T-helper 1 cell treated with Interleukin-12 subunit alpha and Interleukin-12 subunit beta and Interleukin-4 antibody, amounts not matched to agents 30 μg/mL and 1 μg/mL, for 36 hours (primary cell): Measurements from ENCODE around the gene DOCK9.
"Not testable (repeated sequence)": the region's sequence is repeated elsewhere in the genome, so short reads cannot be mapped to it uniquely, and the experiment has no call there.

Experiments
- H3K27ac Mint-ChIP-seq: one replicate; pipeline ENCODE4 v1.8.0; 2021; ENCODE audit warnings: mild to moderate bottlenecking, mixed read lengths
- H3K27me3 Mint-ChIP-seq: one replicate; pipeline ENCODE4 v1.8.0; 2021; ENCODE audit warnings: low read depth, mixed read lengths
- H3K36me3 Mint-ChIP-seq: one replicate; pipeline ENCODE4 v1.8.0; 2021; ENCODE audit warnings: low read depth, mixed read lengths
- H3K4me1 Mint-ChIP-seq: one replicate; pipeline ENCODE4 v1.8.0; 2021; ENCODE audit warnings: low read depth, mixed read lengths
- H3K4me3 Mint-ChIP-seq: one replicate; pipeline ENCODE4 v1.8.0; 2021; ENCODE audit warnings: mild to moderate bottlenecking, moderate library complexity, mixed read lengths
- H3K9me3 Mint-ChIP-seq: one replicate; pipeline ENCODE4 v1.8.0; 2021; ENCODE audit warnings: mixed read lengths

DOCK9 gene

DNA sequence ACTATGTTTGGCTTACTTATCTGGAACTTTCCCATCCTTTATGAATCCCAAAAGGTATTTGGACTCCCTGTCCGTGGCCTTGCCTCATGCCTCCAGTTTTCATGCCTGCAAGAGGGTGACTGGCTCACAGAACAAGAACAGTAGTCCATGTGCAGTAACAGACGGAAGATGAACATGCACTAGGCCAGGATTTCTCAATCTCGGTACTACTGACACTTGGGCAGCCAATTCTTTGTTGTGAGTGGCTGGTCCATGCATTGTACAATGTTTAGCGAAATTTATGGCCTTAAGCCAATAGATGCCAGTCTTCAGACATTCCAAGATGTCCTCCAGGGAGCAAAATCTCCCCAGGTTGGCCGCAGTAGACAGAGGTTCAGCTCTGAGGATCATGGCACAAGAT, 61.9 kb downstream of the DOCK9 start:
- Mint-ChIP-seq H3K27me3 (no peaks in the 10 kb centered on the region), H3K9me3 (peaks cover 5% of the 10 kb centered on the region), H3K27ac (no peak overlapping the region), H3K4me1 (peaks cover 45% of the 10 kb centered on the region), H3K36me3 (peaks cover 44% of the 10 kb centered on the region), H3K4me3 (no peak overlapping the region)

DNA sequence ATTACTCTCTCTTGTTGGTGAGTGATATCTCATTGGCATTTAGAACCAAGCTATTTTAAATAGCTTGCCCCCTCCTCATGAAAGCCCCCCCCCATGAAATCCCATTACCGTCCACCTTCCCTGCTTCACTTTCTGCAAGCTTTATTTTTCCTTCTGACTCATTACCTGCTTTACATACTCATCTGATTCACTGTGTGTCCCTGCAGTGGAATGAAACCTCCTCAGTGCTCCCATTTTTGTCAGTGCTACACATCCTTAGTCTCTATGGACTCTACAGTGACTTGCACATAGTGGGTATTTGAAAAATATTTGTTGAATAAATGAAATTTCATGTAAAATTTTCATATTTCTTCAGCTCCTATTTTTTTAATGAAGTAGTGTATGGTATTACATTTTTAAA, 62.3 kb downstream of the DOCK9 start:
- Mint-ChIP-seq H3K27ac (no peak overlapping the region), H3K4me1 (peaks cover 47% of the 10 kb centered on the region), H3K9me3 (peaks cover 5% of the 10 kb centered on the region), H3K36me3 (peaks cover 41% of the 10 kb centered on the region), H3K4me3 (no peak overlapping the region), H3K27me3 (no peaks in the 10 kb centered on the region)

DNA sequence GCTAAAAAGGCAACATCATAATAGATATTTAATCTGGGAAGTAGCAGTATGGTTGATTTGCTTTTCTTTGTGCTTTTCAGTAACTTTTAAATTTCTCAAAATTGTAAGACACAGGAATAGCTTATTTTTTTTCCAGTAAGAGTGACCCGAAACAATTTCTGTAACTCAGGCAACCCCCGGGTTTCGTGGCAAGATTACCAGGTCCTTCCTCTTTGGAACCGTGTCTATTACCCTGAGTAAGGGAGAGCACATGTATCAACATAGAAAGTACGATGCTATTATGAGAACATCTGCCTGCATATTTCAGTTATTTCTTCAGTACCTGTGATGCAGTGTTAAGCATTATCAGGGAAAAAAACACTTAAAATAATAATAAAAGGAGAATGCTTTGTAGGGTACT, 64.1 kb downstream of the DOCK9 start:
- no peaks in the 10 kb centered on the region for H3K27me3 Mint-ChIP-seq
- H3K4me1 Mint-ChIP-seq = peaks cover 47% of the 10 kb centered on the region
- no peak overlapping the region for H3K4me3 Mint-ChIP-seq
- H3K36me3 Mint-ChIP-seq = peaks cover 34% of the 10 kb centered on the region
- H3K27ac Mint-ChIP-seq = no peak overlapping the region
- peaks cover 4% of the 10 kb centered on the region for H3K9me3 Mint-ChIP-seq

DNA sequence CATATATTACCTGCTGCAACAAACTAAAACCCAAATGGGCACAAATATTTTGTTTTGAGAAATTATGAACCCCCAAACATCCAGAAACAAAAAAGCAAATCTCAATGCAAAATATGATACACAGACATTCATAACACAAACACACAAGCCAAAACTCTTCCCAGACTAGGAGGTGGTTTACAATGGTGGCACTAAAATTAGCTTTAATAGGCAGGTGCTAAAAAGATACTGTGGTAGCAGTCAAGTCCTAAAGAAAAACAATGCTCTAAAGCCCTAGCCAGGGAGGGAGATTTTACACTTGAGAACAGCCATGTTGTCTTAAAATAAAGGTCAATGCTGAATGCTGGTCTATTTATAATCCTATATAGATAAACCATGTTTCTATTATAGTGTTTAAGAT, 65.0 kb downstream of the DOCK9 start:
- no peaks in the 10 kb centered on the region for H3K27me3 Mint-ChIP-seq
- peaks cover 30% of the 10 kb centered on the region for H3K36me3 Mint-ChIP-seq
- peaks cover 42% of the 10 kb centered on the region for H3K4me1 Mint-ChIP-seq
- no peak overlapping the region for H3K27ac Mint-ChIP-seq
- H3K4me3 Mint-ChIP-seq = no peak overlapping the region
- H3K9me3 Mint-ChIP-seq = peaks cover under 1% of the 10 kb centered on the region

DNA sequence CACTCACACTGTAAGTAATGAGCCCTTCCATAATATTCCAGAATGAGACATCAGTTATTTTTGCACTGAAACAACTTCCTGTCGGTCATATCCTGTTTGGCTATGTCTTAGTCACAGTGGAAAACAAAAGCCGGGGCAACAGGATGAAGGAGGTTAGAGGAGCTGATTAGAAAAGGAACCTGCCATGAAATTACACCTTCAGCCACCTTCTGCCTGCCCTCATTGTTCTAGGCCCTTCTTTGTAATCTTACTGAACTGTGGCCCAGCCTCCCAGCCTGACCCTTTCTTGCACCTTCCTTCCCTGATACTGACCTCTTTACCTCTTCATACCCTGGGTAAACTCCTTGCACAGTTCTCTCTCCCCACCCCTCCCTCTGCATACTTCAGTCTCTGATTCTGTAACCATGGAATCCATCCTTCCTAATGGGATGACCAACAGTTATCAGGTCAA, 67.3 kb downstream of the DOCK9 start:
- Mint-ChIP-seq H3K36me3 (peaks cover 34% of the 10 kb centered on the region), H3K4me3 (peak overlapping the region; percentile 23), H3K4me1 (peaks cover 46% of the 10 kb centered on the region), H3K27ac (peak overlapping the region; percentile 91), H3K9me3 (peaks cover 2% of the 10 kb centered on the region), H3K27me3 (no peaks in the 10 kb centered on the region)

DNA sequence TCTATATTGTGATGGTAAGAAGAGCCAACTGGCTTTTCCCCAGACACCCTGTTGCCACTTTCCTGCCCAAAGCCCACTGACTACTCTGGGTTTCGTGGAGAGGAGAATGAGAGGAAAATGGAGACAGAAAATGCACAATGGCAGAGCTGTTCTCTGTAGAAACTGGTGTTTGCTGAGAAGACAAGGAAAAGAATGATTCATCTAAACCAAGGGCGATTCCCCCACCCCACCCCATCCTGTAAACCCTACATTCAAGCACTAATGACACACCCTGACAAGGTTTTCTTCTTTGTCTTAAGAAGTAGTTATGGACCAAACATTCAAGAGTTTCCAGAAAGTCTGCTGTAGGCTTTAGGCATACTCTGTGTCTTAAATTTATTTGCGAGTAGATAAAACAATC, 68.8 kb downstream of the DOCK9 start:
- H3K36me3 Mint-ChIP-seq = peaks cover 34% of the 10 kb centered on the region
- peak overlapping the region; percentile 18 for H3K4me3 Mint-ChIP-seq
- peaks cover 55% of the 10 kb centered on the region for H3K4me1 Mint-ChIP-seq
- H3K9me3 Mint-ChIP-seq = peaks cover 2% of the 10 kb centered on the region
- H3K27ac Mint-ChIP-seq = peak overlapping the region; percentile 91
- H3K27me3 Mint-ChIP-seq = no peaks in the 10 kb centered on the region

DNA sequence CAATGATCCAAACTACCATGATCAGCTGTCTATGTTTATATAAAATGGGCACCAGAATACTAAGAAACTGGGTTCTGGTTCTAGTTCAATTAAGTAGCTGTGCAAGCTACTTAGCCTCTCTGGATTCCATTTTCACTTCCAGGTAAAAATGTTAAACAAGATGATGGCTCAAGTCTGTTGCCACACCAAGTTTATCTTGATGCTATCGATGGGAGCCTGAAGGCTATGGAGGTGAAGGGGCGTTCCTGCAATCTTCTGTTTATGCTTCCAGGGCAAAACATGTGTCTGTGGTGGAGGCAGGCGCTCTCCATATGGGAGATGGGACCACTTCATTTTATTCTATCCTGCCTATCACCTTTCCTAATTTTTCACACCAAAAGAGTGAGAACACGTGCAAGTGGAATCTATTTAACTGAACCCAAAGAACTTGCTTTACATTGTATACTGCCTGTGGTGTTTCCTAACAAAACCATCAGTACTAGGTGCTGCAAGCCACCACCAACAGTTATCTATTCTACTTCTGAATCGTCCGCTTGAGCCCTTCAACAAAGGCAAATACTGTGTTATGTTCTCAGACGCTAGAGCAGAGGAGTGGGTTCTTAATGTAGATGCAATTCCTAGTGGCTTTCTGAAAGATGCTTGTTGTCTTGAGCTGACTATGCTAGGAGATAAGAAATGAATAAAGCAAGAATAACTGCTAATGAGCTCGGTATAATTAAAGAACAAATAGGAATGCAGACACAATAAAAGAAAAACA, 70.9 kb downstream of the DOCK9 start:
- peaks cover 39% of the 10 kb centered on the region for H3K36me3 Mint-ChIP-seq
- H3K27ac Mint-ChIP-seq = peak overlapping the region; percentile 0
- no peak overlapping the region for H3K4me3 Mint-ChIP-seq

DNA sequence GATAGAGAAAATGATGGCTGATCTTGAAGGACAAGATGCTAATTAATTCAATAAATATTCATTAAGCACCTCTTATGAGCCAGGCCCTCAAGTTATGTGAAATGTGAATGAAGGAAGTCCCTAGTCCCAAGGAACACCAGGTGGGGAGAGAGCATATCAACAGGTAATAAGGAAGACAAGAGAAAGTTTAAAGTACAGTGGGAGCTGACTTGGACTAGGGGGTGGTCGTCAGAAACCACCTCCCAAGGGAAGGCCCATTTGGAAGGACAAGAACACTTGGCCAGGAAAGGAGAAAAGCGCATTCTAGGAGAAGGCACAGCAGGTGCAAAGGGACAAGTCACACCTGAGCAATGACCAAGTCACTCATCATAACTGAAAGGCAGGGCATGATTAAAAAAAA, 72.7 kb downstream of the DOCK9 start:
- no peak overlapping the region for H3K27ac Mint-ChIP-seq
- H3K4me3 Mint-ChIP-seq = no peak overlapping the region
- H3K36me3 Mint-ChIP-seq = peaks cover 51% of the 10 kb centered on the region
- no peaks in the 10 kb centered on the region for H3K27me3 Mint-ChIP-seq
- H3K4me1 Mint-ChIP-seq = peaks cover 35% of the 10 kb centered on the region
- H3K9me3 Mint-ChIP-seq = peaks cover 2% of the 10 kb centered on the region

More for the DNA sequence above, 70.9 kb downstream of the DOCK9 start:
- Mint-ChIP-seq H3K27me3 (no peaks in the 10 kb centered on the region), H3K9me3 (peaks cover 2% of the 10 kb centered on the region), H3K4me1 (peaks cover 46% of the 10 kb centered on the region)

DNA sequence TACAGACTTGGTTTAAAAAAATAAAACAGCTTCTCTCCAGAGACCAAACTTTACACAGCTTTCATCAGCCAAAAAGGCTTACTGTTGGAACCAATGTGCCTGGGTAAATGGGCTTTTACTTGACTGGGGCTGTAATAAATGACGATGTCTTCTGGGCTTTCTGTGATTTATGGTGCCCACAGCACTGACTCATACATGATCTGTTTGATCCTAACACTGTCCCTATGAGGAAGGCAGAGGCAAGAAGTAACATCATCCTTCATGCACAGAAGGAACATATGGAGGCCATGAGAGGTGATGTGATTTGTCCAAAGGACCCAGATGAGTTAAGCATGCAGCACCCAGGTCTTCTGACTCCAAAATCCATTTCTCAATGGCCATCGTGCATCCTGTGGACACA, 77.4 kb downstream of the DOCK9 start:
- peaks cover 65% of the 10 kb centered on the region for H3K36me3 Mint-ChIP-seq
- H3K9me3 Mint-ChIP-seq = no peaks in the 10 kb centered on the region
- H3K4me1 Mint-ChIP-seq = peaks cover 21% of the 10 kb centered on the region
- H3K27me3 Mint-ChIP-seq = no peaks in the 10 kb centered on the region
- H3K4me3 Mint-ChIP-seq = no peak overlapping the region
- no peak overlapping the region for H3K27ac Mint-ChIP-seq

DNA sequence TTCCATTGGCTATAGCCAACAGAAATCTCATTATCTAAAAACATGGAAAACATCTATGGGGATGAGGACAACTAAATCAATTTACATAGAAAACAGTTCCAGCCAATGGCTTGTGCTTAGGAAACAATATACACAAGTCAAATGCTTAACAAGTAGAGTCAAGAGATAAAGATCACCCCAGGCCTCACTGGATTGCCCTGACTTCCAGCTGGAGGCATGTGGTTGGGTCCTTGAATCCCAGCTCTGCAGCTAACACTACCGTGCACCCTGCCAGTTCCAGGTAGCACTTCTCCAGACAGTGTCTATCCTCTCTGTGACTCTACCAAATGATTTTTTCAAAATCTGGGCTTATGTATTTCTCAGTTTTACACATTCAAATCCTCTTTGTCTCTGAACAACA, 80.2 kb downstream of the DOCK9 start:
- Mint-ChIP-seq H3K27ac (no peak overlapping the region), H3K27me3 (no peaks in the 10 kb centered on the region), H3K36me3 (peaks cover 58% of the 10 kb centered on the region), H3K4me3 (no peak overlapping the region), H3K4me1 (peaks cover 14% of the 10 kb centered on the region), H3K9me3 (no peaks in the 10 kb centered on the region)

DNA sequence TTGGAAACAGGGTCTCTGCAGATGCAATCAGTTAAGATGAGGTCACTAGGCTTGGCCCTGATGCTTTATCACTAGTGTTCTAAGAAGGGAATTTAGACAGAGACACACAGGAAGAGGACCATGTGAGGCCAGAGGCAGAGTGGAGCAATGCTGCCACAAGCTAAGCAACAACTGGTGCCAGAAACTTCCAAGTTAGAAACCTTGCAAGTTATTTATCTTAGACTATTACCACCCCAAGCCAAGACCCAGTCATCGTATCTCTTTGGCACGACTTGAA, 81.1 kb downstream of the DOCK9 start:
- no peak overlapping the region for H3K27ac Mint-ChIP-seq
- H3K4me3 Mint-ChIP-seq = no peak overlapping the region
- peaks cover 58% of the 10 kb centered on the region for H3K36me3 Mint-ChIP-seq
- H3K9me3 Mint-ChIP-seq = no peaks in the 10 kb centered on the region
- H3K27me3 Mint-ChIP-seq = no peaks in the 10 kb centered on the region
- peaks cover 14% of the 10 kb centered on the region for H3K4me1 Mint-ChIP-seq

DNA sequence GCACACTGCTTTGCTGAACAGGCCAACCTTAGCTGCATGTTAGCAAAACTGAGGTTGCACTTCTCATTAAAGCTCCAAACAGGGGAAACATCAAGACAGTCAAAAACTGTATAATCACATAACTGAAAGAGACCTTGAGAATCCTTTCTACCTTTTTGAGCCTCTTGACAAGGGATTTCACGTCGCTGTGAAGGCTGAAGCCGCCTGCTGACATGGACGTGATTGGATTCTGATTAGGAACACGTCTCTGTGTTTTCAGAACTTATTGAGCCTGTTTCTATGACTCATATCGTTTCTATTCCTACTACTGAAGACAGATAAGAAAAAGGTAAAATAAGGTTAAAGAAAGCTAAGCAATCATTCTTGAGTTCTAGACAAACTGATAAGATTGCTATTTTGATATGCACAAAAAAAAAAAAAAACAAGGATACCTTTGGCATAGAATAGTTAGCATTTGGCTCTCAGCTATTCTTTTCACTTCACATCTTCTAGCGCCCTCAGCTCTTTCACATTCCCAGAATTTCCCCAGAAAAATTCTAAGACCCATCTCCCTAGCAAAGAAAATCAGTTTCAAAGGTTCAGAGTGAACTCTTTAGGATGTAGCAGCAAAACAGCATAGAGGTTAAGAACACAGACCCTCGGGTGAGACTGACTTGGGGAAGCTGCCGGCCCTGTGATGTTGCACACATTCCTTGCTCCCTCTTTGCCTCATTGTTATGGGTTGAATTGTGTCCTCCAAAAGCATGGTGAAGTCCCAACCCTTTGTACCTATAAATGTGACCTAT, 81.6 kb downstream of the DOCK9 start:
- Mint-ChIP-seq H3K9me3 (no peaks in the 10 kb centered on the region), H3K4me3 (no peak overlapping the region), H3K4me1 (peaks cover 14% of the 10 kb centered on the region), H3K36me3 (peaks cover 53% of the 10 kb centered on the region), H3K27ac (no peak overlapping the region), H3K27me3 (no peaks in the 10 kb centered on the region)

DNA sequence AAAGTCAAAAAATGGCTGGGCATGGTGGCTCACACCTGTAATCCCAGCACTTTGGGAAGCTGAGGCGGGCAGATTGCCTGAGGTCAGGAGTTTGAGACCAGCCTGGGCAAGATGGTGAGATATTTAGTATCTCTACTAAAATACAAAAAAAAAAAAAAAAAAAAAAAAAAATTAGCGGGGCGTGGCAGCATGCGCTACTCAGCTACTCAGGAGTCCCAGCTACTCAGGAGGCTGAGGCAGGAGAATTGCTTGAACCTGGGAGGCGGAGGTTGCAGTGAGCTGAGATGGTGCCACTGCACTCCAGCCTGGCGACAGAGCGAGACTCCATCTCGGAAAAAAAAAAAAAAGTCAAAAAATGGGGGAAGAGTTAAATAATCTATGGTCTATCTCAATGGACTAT, 83.0 kb downstream of the DOCK9 start:
- H3K9me3 Mint-ChIP-seq, H3K4me3 Mint-ChIP-seq, H3K27me3 Mint-ChIP-seq, H3K27ac Mint-ChIP-seq: not testable (repeated sequence)
- Mint-ChIP-seq H3K4me1 (peaks cover 22% of the 10 kb centered on the region), H3K36me3 (peaks cover 51% of the 10 kb centered on the region)

DNA sequence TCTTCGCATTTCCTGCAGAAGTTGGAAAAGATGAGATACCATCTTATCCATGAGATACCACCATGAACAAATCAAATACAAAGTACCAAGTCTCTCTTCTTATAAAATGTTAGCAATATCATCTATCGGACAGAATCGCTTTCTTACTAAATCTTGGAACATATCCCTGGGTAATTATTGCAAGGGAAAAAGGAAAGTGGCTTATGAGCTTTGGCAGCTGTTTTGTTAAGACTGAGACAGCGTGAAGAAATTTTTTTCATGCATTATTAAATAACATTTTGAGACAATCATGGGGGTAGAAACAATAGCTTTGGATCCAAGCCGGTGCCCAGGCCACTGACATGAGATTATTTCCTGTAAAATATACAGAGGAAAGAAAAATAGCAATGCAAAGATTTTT, 84.5 kb downstream of the DOCK9 start:
- no peaks in the 10 kb centered on the region for H3K27me3 Mint-ChIP-seq
- H3K9me3 Mint-ChIP-seq = no peaks in the 10 kb centered on the region
- H3K27ac Mint-ChIP-seq = no peak overlapping the region
- peaks cover 25% of the 10 kb centered on the region for H3K4me1 Mint-ChIP-seq
- H3K4me3 Mint-ChIP-seq = no peak overlapping the region
- H3K36me3 Mint-ChIP-seq = peaks cover 49% of the 10 kb centered on the region

DNA sequence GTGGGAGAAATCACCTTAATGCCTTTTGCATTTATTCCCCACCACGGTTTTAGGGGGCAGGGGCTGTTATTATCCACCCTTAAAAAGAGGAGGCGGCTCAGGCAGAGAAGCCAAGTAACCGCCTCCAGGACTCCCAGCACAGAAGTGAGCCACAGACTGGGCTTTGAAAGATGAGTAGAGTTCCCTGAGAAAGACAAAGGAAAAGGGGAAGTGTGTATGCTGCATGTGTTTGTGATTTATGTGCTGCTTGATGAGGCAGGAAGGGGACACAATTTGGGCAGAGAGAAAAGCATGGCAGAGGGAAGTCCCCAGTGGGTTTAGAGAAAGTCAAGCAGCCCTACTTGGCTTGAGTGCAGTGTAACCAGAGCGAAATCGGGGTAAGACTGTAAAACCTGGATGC, 85.0 kb downstream of the DOCK9 start:
- no peaks in the 10 kb centered on the region for H3K27me3 Mint-ChIP-seq
- H3K36me3 Mint-ChIP-seq = peaks cover 50% of the 10 kb centered on the region
- no peak overlapping the region for H3K4me3 Mint-ChIP-seq
- no peaks in the 10 kb centered on the region for H3K9me3 Mint-ChIP-seq
- peaks cover 25% of the 10 kb centered on the region for H3K4me1 Mint-ChIP-seq
- no peak overlapping the region for H3K27ac Mint-ChIP-seq
